Hippocampal formation (tissue), 2 donors: ENCODE measurements around the gene XXYLT1.
"Not testable (repeated sequence)": the region's sequence is repeated elsewhere in the genome, so short reads cannot be mapped to it uniquely, and the experiment has no call there.

Experiments
- DNase-seq, 2 donors: peaks; one replicate each; lab custom pipeline; 2025; lab: John Stamatoyannopoulos, UW

XXYLT1 gene

DNA sequence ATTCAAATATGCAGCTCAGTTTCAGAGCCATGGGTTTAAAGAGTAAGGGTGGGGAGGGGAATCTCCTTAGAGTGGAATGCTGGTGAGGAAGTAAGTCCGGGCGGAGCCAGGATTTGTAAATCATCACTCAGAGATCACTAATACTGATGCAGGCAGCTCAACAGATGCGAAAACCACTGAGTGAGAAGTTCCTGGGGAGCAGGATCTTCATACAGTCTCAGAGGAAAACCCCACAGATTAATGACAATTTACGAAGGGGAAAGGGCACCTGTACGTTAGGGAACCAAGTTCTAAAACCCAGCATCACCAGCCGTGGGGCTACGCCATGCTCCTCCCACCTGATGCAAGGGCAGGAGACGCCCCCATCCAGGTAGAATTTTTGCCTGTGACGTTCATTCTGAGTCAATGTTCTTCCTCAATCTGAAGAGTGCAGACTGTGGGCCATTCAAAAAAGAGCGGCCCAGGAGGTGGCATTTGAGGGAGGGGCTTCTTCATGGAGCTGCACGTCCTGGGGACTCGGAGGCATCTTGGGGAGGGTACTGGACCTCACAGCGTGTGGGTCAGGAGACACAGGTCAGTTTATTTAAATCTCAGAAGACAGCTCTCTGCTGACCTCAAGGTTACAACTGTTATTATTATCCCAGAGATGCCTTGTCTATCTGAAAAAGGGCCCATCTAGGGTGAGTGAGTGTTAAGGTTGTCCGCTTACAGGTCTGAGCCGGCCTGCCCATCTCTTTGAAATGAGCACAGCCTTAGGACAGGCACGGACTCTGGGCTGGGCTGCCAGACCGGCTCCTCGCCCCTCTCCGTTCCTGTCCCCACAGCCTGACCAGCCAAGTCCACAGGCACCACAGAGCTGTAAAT is 228.0 kb downstream of the XXYLT1 start:
- no peak for DNase-seq

DNA sequence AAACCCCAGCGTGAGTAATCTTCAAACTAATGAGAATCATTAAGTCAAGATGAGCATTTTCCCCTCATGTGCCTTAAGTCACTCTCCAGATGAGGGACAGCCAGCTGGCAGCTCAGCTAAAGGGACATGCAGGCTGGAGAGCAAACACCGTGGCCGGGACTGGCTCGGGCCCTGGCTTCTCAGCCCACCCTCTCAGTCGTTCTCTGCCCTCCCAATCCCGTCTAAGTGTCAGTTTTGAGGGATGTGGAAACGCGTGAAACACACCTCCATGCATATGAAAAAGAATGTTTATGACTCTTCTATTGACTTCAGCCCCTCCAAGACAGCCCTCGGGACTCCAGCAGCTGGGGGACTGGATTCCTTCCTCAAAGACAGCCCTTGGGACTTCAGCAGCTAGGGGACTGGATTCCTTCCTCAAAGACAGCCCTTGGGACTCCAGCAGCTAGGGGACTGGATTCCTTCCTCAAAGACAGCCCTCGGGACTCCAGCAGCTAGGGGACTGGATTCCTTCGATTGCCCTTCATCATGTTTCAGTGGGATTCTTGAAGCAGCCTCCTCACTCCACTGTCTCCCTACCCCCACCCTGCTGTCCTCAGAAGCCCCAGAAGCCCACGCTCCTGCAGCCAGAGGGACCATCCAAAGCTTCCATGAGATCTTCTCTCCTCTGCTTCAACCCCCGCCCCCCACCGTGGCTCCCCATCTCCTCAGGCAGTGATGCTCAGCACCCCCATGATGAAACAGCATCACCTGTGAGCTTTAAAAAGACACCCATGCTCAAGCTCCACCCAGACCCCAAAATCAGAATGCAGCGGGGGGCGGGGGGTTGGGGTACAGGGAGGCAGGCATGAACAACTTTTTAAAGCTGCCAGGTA is 228.9 kb downstream of the XXYLT1 start:
- DNase-seq, result no peak

DNA sequence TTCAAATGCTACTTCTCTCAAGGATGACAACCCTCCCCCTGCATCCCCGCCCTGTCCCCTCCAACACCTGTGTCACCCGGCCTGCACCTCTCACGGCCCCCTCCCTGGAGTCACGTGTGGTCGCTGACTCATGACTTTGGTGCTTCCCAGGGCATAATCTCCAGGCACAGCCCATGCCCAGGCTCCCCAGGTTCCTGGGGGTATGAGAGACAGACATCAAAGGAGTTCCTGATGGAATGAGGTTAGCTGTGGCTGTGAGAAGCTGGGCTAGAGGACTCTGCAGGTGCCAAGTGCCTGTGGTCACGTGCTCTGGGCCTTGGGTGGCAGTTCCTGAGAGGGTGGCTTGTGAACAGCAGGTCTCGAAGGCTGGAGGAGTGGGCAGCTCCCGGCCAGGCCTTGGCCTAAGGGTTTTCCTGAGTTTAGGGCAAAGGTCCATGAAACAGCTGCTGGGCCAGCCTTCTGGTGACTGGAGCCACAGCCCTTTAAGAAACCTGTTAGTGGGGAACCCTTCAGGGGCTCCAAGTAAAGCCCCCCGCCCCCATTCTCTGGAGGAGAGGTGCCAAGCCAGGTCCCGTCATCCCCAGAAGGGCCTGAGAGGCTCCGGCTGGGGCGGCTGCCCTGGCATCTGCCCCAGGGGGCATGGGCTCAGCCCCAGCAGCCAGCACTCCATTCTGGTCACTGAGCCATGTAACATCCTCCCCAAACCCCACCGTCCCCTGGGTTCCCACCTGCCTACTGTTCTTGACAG is 230.0 kb downstream of the XXYLT1 start:
- DNase-seq, result no peak

DNA sequence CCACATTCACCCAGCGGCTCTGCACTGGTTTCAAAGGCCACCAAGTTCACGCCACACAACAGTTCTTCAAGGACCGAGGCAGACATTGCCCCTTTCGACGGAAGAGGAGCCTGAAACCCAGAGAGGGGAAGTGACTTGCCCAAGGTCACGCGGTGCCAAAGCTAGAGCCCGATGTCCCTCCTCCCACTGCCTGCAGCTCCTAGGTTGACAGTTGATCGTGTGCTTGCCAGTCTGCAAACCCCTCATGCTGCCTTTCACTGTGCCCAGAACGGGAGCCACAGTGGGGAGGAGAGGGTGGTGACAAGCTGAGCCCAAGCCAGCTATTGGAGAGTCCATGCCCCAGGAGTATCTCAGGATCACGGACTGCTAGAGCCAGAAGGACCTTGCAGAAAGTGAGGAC is 230.9 kb downstream of the XXYLT1 start:
- DNase-seq, result no peak

DNA sequence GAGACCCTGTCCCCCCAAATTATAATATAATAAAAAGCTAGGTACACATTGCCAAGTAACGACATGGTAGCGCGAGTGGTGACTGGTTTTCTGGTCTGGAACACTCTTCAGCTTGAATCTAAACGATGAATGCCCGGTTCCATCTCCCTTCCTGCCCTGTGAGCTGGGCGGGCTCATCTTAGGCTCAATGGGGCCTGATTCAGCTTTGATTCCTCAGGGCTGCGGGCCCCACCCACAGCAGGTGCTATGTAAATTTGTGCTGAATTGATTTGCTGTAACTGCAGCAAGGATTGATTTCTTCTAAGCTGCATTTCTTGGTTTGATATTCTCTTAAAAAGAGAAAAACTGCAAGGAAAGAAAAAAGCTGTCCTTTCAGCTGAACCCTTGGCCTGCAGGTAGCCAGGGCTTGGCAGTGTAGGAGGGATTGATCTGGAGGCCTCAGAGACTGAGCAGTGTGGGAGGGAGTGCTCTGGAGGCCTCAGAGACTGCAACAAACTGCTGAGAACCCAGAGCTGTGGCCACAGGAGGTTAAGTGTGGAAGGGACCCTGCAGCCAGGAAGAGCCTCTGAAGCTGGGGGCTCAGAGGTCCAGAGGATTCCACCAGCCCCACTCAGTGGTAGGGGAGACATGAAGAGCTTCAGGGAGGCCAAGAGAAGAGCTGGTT is 231.6 kb downstream of the XXYLT1 start:
- no peak for DNase-seq

DNA sequence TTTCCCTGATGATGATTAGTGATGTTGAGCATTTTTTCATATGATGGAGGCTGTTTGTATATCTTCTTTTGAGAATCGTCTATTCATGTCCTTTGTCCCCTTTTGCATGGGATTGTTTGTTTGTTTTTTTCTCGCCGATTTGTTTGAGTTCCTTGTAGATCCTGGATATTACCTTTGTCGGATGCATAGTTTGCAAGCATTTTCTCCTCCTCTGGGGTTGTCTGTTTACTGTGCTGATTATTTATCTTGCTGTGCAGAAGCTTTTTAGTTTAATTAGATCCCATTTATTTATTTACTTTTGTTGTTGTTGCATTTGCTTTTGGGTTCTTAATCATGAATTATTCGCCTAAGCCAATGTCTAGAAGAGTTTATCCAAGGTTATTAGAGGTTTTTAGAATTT is 232.8 kb downstream of the XXYLT1 start:
- DNase-seq, result no peak

DNA sequence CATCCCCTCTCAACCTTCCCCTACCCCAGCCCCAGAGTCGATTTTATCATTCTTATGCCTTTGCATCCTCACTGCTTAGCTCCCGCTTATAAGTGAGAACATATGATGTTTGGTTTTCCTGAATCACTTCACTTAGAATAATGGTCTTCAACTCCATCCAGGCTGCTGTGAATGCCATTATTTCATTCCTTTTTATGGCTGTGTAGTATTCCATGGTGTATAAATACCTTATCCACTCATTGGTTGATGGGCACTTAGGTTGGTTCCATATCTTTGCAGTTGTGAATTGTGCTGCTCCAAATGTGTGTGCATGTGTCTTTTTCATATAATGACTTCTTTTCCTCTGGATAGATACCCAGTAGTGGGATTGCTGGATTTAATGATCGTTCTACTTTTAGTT is 233.4 kb downstream of the XXYLT1 start:
- DNase-seq, result not testable (repeated sequence)

DNA sequence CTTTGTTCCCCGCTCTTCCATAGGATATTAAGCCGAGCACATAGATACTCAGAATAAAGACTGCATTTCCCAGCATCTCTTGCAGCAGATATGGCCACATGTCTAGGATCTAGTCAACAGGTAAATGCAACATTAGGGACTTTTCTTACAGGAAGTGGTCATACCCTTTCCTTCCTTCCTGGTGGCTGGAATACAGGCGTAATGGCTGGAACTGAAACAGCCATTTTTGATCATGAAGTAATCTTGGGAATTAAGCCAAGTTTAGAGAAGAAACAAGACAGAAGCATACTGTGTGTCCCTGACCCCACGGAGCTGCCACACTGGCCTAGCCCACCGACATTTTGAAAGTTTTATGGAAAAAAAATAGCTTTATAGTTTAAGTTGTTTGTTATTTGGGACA is 234.0 kb downstream of the XXYLT1 start:
- no peak for DNase-seq

DNA sequence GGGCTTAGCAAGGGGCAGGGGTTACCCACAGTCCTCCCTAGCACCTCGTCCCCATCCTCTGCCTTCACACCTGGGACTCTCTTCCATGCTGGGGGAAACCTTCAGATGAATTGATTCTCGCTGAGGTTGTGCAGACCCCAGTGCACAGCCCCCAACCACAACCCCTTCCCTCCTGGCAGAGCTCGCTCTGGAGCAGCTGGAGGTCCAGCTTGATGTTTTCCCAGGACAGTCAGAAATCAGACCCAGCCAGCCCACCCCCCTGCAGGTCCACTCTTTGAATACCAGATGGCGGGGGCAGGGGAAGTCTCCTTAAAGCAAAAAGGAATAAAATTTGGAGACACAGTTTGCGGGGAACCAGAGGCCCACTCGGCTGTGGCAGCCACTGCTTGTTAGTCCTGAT is 234.4 kb downstream of the XXYLT1 start:
- DNase-seq, result no peak

DNA sequence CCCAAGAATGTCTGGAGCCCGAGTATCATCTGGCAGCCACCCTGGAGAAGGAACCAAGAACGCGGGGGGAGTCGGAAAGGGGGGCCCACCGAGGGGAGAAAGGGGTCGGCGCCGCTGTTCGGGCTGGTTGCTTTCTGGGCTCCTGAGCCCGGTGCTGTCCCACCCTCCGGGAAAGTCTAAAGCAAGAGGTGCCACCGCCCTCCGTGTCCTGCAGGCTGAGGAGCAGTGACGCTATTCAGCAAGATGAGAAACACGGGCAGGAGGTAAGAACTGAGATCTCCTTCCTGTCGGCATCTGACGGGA is 234.8 kb downstream of the XXYLT1 start:
- DNase-seq, result no peak

DNA sequence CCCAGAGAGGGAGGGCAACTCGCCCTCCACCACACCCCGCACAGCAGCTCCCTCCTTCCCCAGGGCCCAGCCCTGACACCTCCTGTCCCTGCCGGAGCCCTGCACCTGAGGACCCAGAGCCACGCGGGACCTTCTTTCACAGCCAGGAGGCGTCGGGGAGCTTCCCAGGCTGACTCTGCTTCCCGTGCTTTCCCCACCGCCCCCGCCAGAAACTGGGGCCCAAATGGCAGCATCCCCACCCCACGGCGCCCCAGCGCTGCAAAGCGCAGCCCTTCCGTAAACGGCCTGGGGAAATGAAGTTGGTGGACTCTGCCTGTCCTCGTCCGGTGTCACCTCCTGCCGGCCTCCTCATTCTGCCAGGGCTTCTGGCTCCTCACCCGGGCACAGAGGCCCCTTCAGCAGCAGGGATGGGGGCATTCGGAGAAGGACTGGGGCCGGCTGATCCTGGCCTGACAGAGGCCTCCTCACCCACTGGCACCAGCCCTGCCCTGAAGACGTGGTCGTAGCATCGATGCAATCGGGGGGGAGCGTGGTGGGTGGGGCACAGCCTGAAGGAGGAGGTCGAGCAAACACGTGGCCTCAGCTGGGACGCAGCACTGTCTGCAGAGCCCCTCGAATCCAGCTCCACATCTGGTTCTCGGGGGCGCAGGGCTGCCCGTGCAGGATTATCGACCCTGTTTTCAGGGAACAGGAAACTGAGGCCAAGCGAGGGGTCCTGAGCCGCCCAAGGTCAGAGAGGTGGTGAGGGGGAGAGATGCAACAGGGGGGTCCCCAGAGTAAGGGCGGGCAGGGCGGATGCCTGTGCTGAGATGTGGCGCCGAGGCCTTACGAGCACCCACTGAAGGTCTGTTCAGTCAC is 235.4 kb downstream of the XXYLT1 start:
- DNase-seq, result no peak

DNA sequence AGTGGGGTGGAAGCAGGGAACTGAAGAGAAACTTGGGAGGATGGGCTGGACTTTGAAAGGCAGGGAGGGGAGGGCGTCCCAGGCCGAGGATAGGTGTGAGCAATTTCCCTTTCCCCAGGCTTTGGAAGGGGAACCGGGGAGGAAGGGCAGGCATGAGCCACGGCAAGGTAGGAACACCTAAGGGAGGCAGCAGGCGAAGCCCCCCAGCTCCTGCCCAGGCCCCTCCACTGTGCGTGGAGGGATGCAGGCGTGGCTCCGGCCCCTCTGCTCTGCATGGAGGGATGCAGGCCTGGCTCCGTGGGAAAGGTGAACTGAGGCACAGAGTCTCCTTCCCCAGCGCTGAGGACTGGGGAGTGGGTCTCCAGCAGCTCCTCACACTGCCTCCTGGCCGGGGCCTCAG is 236.4 kb downstream of the XXYLT1 start:
- DNase-seq, result no peak

DNA sequence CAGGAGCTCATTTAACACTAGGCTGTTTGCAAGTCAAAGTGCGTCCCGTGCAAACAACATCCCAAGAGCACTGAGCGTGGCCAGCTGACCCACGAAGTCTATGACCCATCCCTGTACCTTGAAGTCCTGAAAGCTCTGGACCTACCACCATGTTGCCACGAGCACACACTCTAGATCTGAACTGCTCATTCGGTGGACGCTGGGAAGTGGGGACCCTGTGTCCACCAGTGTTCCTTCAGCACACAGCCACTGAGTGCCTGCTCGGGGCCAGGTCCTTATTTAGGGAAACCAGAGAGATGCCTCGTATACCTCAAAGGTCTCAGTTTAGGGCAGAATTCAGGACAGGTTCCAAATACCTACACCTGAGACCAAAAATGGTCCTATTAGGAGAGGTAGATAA is 236.9 kb downstream of the XXYLT1 start:
- DNase-seq, result no peak

DNA sequence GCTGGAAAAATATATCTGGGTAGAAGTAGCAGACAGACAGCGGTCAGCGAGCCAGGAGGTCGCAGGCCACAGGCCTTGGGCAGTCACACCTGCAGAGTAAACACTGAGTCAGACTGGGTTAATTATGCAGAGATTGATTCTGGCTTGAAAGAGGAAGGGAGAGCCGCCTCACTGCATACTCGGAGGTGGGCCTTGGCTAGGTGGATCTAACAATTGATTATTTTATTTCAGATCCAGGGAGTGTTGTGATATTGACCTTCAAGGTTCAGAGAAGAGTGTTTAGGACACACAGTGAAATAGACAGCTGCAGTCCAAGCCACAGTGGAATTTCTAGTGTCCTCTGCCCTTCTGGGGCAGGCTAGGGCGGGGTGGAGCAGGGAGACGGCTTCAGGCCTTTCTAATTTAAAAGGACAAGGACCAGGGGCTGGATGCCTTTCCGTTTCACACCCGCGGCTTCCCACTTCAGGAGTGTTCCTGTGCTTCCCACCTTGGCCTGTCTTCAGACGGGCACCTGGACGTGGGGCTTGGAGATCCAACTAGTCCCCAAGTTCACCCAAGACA is 237.3 kb downstream of the XXYLT1 start:
- DNase-seq, result no peak

DNA sequence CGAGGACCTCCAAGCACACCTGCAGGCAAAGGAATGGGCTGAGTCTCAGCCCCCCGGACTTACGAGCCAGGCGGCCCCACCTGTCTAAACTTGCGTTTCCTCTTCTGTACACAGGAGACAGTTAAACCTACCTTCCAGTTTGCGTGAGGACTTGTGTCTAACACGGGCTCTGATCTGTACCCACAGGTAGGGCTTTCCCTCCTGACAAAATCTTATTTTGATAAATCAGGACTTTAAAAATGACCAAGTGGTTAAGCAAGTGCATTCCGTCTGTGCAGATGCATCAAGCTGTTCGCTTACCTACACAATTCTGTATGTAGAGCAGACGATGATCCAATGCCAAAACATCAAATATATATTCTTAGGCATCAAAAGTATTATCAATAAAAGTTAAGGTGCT is 238.0 kb downstream of the XXYLT1 start:
- DNase-seq, result no peak

DNA sequence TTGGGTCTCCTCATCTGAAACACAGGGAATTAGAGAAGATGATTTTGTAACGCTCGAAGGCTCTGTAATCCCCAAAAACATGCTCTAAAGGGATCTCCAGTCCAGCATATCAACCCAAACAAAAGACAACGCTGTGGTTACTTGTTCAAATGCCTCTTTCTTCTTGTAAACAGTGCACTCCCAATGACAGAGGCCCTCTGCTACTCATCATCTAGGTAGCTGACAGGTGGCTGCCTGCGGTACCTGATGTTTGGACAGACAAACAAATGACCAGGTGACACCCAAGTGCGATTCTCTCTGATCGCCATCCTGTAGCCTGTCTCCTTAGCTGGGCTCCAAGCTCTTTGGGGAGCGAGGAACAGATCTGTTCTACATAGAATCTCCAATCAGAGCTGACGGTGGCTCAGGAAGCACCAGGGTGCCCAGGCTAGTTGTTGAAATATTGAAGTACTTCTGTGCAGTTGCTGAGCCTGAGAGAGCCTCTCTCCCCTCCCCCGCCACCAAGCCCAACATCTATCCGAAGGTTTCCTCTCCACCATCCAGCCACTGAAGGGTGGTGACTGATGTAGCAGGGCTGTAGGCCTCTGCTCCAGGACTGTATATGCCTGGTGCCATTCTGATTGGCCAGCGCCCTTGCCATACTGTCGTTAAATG is 238.7 kb downstream of the XXYLT1 start:
- DNase-seq, result no peak

DNA sequence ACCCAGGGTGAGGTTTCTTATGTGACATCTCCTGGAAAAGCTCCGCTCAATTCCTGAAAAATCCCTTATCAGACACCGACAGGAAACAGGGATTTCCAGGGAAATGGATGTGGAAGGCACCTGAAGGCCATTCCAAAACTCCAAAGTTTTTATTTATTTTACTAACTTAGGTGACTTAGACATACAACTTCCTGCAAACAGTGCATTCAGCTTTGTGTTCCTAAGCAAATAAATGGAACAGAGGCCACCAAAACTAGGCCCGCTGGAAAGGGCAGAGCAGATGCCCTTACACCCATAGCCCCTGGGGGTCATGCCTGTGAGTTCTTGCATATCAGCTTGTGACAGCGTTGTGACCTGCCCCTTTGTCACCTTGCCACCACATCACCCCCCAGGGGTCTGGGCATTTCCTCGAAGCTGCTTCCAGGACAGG is 239.4 kb downstream of the XXYLT1 start:
- no peak for DNase-seq

DNA sequence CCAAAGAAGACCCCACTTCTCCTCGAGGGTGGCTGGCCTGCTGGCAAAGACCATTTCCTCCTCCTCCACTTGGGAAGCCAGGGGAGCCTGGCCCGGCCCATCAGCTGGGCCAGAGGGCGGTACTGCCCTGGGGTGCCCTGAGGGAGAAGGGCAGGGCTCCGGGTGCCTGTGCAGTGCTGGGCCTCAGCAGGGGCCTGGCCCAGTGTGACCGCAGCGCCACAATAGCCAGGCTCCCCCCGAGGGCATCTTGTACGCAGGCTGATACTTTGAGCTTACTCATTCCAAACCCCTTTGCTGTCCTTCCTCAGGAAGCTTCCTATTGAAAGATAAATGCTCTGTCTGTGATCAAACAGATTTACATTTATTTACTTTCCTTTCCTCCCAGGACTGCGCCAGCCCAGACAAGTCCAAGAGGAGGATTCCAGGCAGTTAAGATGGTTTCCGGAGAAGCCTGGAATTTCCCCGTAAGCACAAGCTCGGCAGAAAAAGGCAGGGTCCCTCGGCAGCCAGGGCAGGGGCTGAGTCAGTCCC is 240.1 kb downstream of the XXYLT1 start:
- no peak for DNase-seq

DNA sequence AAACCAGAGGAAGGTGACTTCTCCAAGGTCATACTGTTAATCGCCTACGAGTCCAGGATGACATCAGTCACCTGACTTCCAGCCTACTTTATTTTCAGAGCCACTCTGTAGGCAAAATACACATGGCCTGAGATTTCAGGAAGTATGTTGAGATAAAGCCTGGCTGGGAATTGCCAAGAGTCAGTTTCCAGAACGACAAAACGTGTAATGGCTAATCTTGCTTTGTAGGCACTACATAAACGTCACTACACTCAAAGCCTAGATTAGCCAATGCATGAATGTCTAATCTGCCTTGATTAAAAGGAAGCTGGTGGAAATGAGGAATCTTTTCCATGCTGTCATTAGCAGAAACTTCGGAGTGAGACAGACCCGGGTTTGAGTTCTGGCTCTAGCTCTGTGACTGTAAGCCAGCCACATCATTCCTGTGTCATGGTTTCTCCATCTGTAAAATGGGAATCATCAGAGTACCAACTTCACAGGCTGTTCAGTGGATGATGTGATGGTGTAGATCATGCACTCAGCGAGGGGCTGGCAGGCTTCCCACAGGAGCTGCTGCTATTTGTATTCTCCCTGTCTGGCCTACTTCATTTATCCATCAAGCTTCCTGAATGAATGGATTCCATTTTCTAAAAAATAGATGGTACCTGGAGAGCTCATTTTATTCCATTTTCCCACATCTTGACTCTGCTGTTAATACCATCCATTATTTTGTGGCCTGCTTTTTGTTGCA is 241.9 kb downstream of the XXYLT1 start:
- DNase-seq, result no peak
